ENCODE measurements around the gene SEL1L3. TPM values are rescaled to one million over a fixed set of nuclear protein-coding genes. Genes with fewer than 3 reads are reported as not detected.

SEL1L3 gene
- total and polyA plus RNA-seq, 9 of the 15 experiments (the other 6 are each of a cell fraction or from before 2014, with no cell fraction given), result 10.0 to 44.3 (median 21.6) TPM

DNA sequence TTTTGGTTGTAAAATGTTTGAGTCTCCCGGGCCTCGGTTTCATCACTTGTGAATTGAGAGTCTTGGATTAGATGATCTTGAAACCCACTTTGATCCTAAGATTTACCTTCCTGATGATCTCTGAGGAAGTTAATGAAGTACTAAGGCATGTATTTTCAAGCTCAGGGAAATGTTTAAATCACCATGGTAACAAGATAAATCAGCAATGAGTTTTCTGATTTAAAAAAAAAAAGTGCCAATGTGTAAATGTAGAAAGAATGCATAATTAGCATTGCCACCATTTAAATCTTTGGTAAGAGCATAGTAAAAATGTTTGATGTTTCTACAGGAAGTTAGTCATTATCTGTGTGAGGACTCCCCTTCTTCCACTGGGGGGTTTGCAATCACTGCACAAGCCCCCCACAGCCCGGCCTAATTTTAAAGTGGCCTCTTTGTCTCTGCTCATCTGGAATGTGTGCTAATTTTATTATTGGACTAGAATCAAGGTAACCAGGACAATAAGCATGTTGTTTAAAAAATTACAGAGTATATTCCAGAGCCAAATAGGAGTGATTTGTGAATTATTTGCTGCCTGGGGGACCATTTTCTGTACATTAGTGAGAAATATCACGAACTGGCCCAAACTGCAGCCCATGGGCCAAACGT lies 113.5 kb downstream of the SEL1L3 start:
- CTCF ChIA-PET (ENCODE audit: low intra/inter-chr PET ratio), result no interaction called here
- peak; percentile 49 for FAIRE-seq
- Histone ChIP-seq H3K4me2 (ENCODE audit: insufficient read depth, low read length) (no peak overlapping the region), H3K9me3 (replicated peaks; ENCODE audit: control insufficient read depth, insufficient read depth, low read depth, low read length) (no peaks in the 10 kb centered on the region), H4K20me1 (replicated peaks; ENCODE audit: control insufficient read depth, insufficient read depth, low read length) (no peaks in the 10 kb centered on the region), H3K27me3 (ENCODE audit: control insufficient read depth in 2 of 2, insufficient read depth in 2 of 2, low read length in 2 of 2) (no peaks in the 10 kb centered on the region), H2AFZ (ENCODE audit: low read depth, low read length) (no peak overlapping the region), H3K4me3 (no peak overlapping the region), H3K36me3 (ENCODE audit: control insufficient read depth, insufficient read depth, low read length) (no peaks in the 10 kb centered on the region), H3K79me2 (ENCODE audit: control insufficient read depth, insufficient read depth, low read length) (no peaks in the 10 kb centered on the region), H3K9ac (ENCODE audit: insufficient read depth in 1 of 2, low read depth in 2 of 2, low read length in 2 of 2) (no peak overlapping the region), H3K9me1 (ENCODE audit: control insufficient read depth, insufficient read depth, low read length) (no peaks in the 10 kb centered on the region), H3K27ac (ENCODE audit: extremely low read depth, low read depth, low read length) (no peak overlapping the region), H3K4me1 (replicated peaks in 1 of 2; ENCODE audit: control insufficient read depth in 2 of 2, insufficient read depth in 2 of 2, low read length in 2 of 2) (no peaks in the 10 kb centered on the region)
- no peak for DNase-seq (ENCODE audit: extremely low read depth in 1 of 4, low spot score in 3 of 4)
- intact Hi-C loops (cut with micrococcal nuclease), result no loop called here
- WGBS (ENCODE audit: insufficient coverage, low coverage, missing lambda C conversion rate), result 65% methylated on average over 5 of the region's 5 CpGs
- POLR2A ChIA-PET, result no interaction called here
- BruUV-seq (replicated peaks), result no TSS peak
- no peak for TF ChIP-seq NFRKB (IDR thresholded peaks at IDR 0.05; ENCODE audit: low read depth)
- TF ChIP-seq, protein P1, sequence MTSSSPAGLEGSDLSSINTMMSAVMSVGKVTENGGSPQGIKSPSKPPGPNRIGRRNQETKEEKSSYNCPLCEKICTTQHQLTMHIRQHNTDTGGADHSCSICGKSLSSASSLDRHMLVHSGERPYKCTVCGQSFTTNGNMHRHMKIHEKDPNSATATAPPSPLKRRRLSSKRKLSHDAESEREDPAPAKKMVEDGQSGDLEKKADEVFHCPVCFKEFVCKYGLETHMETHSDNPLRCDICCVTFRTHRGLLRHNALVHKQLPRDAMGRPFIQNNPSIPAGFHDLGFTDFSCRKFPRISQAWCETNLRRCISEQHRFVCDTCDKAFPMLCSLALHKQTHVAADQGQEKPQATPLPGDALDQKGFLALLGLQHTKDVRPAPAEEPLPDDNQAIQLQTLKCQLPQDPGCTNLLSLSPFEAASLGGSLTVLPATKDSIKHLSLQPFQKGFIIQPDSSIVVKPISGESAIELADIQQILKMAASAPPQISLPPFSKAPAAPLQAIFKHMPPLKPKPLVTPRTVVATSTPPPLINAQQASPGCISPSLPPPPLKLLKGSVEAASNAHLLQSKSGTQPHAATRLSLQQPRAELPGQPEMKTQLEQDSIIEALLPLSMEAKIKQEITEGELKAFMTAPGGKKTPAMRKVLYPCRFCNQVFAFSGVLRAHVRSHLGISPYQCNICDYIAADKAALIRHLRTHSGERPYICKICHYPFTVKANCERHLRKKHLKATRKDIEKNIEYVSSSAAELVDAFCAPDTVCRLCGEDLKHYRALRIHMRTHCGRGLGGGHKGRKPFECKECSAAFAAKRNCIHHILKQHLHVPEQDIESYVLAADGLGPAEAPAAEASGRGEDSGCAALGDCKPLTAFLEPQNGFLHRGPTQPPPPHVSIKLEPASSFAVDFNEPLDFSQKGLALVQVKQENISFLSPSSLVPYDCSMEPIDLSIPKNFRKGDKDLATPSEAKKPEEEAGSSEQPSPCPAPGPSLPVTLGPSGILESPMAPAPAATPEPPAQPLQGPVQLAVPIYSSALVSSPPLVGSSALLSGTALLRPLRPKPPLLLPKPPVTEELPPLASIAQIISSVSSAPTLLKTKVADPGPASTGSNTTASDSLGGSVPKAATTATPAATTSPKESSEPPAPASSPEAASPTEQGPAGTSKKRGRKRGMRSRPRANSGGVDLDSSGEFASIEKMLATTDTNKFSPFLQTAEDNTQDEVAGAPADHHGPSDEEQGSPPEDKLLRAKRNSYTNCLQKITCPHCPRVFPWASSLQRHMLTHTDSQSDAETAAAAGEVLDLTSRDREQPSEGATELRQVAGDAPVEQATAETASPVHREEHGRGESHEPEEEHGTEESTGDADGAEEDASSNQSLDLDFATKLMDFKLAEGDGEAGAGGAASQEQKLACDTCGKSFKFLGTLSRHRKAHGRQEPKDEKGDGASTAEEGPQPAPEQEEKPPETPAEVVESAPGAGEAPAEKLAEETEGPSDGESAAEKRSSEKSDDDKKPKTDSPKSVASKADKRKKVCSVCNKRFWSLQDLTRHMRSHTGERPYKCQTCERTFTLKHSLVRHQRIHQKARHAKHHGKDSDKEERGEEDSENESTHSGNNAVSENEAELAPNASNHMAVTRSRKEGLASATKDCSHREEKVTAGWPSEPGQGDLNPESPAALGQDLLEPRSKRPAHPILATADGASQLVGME (CRISPR knock-in tag; IDR thresholded peaks at IDR 0.05), result no peak
- TF ChIP-seq ZNF197 (CRISPR knock-in tag; IDR thresholded peaks at IDR 0.05; ENCODE audit: low read depth), result no peak
- no peak for TF ChIP-seq TAF1 (IDR thresholded peaks at IDR 0.05; ENCODE audit: control insufficient read depth, extremely low read depth, insufficient read depth, low read length, severe bottlenecking)
- TF ChIP-seq RFX1 (IDR thresholded peaks at IDR 0.05), result peak; percentile 59
- TF ChIP-seq BRF2 (IDR thresholded peaks at IDR 0.05; ENCODE audit: borderline replicate concordance, insufficient read depth, insufficient read length), result no peak
- no peak for TF ChIP-seq BMI1 (IDR thresholded peaks at IDR 0.05; ENCODE audit: low read length)
- in situ Hi-C loops (cut with MboI), result no loop called here
- no peak for ATAC-seq
